GM23338 (cell line): Measurements from ENCODE around the gene RAB29. TPM values are rescaled to one million over a fixed set of nuclear protein-coding genes. Genes with fewer than 3 reads are reported as not detected.

ENCODE experiments used
- ATAC-seq: fragments of 200-7000 bp; cut with Tn5 transposase; 3 replicates; pipeline ENCODE4 v1.9.1; 2020
- DNase-seq: peaks from one replicate; pipeline ENCODE4 v3.0.0-alpha.2; 2015; ENCODE audit warnings: low spot score
- H2AFZ ChIP-seq: fragments of 200-600 bp; sonication (generic); 2 replicates; pipeline ENCODE4 v1.8.0; 2016; ENCODE audit warnings: antibody characterized with exemption, mild to moderate bottlenecking, moderate library complexity
- H3F3A ChIP-seq: fragments of 200-600 bp; sonication (generic); replicated peaks from 2 replicates; pipeline ENCODE4 v1.8.0; 2017; ENCODE audit warnings: antibody characterized with exemption, mixed run types, low read depth
- H3K27ac ChIP-seq: fragments of 200-600 bp; sonication (generic); 2 replicates; pipeline ENCODE4 v1.6.1; 2016; ENCODE audit warnings: low read depth
- H3K27me3 ChIP-seq: fragments of 200-600 bp; sonication (generic); 2 replicates; pipeline ENCODE4 v1.8.0; 2016; ENCODE audit warnings: mild to moderate bottlenecking, mixed run types, moderate library complexity; ENCODE audit not compliant: insufficient read depth
- H3K36me3 ChIP-seq: fragments of 200-600 bp; sonication (generic); 2 replicates; pipeline ENCODE4 v1.8.0; 2016; ENCODE audit warnings: mild to moderate bottlenecking; ENCODE audit not compliant: insufficient read depth
- H3K4me1 ChIP-seq: fragments of 200-600 bp; sonication (generic); 2 replicates; pipeline ENCODE4 v1.8.0; 2016; ENCODE audit warnings: mild to moderate bottlenecking, moderate library complexity; ENCODE audit not compliant: insufficient read depth
- H3K4me2 ChIP-seq: fragments of 200-600 bp; sonication (generic); 2 replicates; pipeline ENCODE4 v1.7.1; 2017; ENCODE audit warnings: mixed run types
- H3K4me3 ChIP-seq: fragments of 200-600 bp; sonication (generic); 2 replicates; pipeline ENCODE4 v1.6.1; 2016; ENCODE audit warnings: mixed run types
- H3K79me2 ChIP-seq: fragments of 200-600 bp; sonication (generic); replicated peaks from 2 replicates; pipeline ENCODE4 v1.8.0; 2017; ENCODE audit warnings: mild to moderate bottlenecking; ENCODE audit not compliant: insufficient read depth
- H3K9me2 ChIP-seq: fragments of 200-600 bp; sonication (generic); 2 replicates; pipeline ENCODE4 v1.8.0; 2017; ENCODE audit not compliant: insufficient read depth
- H4K20me1 ChIP-seq: fragments of 200-600 bp; sonication (generic); replicated peaks from 2 replicates; pipeline ENCODE4 v1.8.0; 2017; ENCODE audit warnings: mild to moderate bottlenecking; ENCODE audit not compliant: insufficient read depth
- H3K27ac Mint-ChIP-seq: 2 replicates; pipeline ENCODE4 v1.8.0; 2020; ENCODE audit warnings: inconsistent platforms, mild to moderate bottlenecking, moderate library complexity, mixed read lengths
- H3K27me3 Mint-ChIP-seq: 3 replicates; pipeline ENCODE4 v1.8.0; 2022; ENCODE audit warnings: low read depth, mild to moderate bottlenecking, moderate library complexity, mixed read lengths, inconsistent platforms; ENCODE audit not compliant: insufficient read depth, poor library complexity
- H3K36me3 Mint-ChIP-seq: 3 replicates; pipeline ENCODE4 v1.8.0; 2021; ENCODE audit warnings: low read depth, mild to moderate bottlenecking, inconsistent platforms, moderate library complexity, mixed read lengths
- H3K4me1 Mint-ChIP-seq: 3 replicates; pipeline ENCODE4 v1.8.0; 2020; ENCODE audit warnings: mild to moderate bottlenecking, inconsistent platforms, mixed read lengths
- H3K4me3 Mint-ChIP-seq: 3 replicates; pipeline ENCODE4 v1.8.0; 2021; ENCODE audit warnings: moderate library complexity, mild to moderate bottlenecking, inconsistent platforms, mixed read lengths
- H3K9me3 Mint-ChIP-seq: 3 replicates; pipeline ENCODE4 v1.8.0; 2020; ENCODE audit warnings: moderate library complexity, mild to moderate bottlenecking, inconsistent platforms, mixed read lengths
- CREB1 ChIP-seq: fragments of 250-450 bp; sonication (Bioruptor Pico); IDR thresholded peaks from 2 replicates; pipeline ENCODE4 v1.5.0; 2020; ENCODE audit warnings: low read depth, mild to moderate bottlenecking, moderate library complexity
- EZH2 ChIP-seq: fragments of 200-600 bp; sonication (generic); IDR thresholded peaks from one replicate; pipeline ENCODE4 v1.8.0; 2017; ENCODE audit warnings: antibody characterized with exemption, mild to moderate bottlenecking, low read depth; ENCODE audit not compliant: unreplicated experiment
- EZH2phosphoT487 ChIP-seq: fragments of 200-600 bp; sonication (generic); IDR thresholded peaks from one replicate; pipeline ENCODE4 v1.8.1; 2018; ENCODE audit warnings: antibody characterized with exemption; ENCODE audit not compliant: unreplicated experiment
- JUNB ChIP-seq: IDR thresholded peaks from one replicate; pipeline ENCODE4 v1.6.1; 2016; ENCODE audit warnings: antibody characterized with exemption; ENCODE audit not compliant: unreplicated experiment
- NANOG ChIP-seq: IDR thresholded peaks from 2 replicates; pipeline ENCODE4 v1.6.1; 2016; ENCODE audit warnings: antibody characterized with exemption, borderline replicate concordance
- POLR2AphosphoS5 ChIP-seq: IDR thresholded peaks from 2 replicates; pipeline ENCODE4 v1.6.1; 2016; ENCODE audit warnings: antibody characterized with exemption, low read depth
- STAT1 ChIP-seq: IDR thresholded peaks from one replicate; pipeline ENCODE4 v1.6.1; 2016; ENCODE audit warnings: antibody characterized with exemption; ENCODE audit not compliant: unreplicated experiment
- ZNF114 ChIP-seq: fragments of 250-450 bp; sonication (Bioruptor Pico); IDR thresholded peaks from 2 replicates; pipeline ENCODE4 v1.5.0; 2020; ENCODE audit warnings: mild to moderate bottlenecking, moderate library complexity
- ZNF331 ChIP-seq: fragments of 250-450 bp; sonication (Bioruptor Pico); IDR thresholded peaks from 2 replicates; pipeline ENCODE4 v1.5.0; 2020; ENCODE audit warnings: low read depth, mild to moderate bottlenecking, moderate library complexity
- polyA plus RNA-seq: library from polyadenylated mRNA; unstranded; fragments of >200 nt; fragmentation: Nextera tagmentation; extraction: Ambion mirVana; gene quantifications from 2 replicates; pipeline ENCODE4 v1.2.1, GENCODE V29; 2016
- total RNA-seq: library from RNA; depleted of rRNA; stranded (reverse); fragments of >200 nt; shearing (Covaris generic); gene quantifications from 2 replicates; pipeline ENCODE4 v1.2.3, GENCODE V29; 2014
- TF ChIP-seq, protein P1 (sequence below), 2 experiments: fragments of 200-600 bp in 1 of 2; sonication (generic) in 1 of 2; conservative IDR thresholded peaks; 2 replicates each; pipeline versions ENCODE4 v1.5.1 to v1.6.1; 2016 to 2017; ENCODE audit warnings: antibody characterized with exemption in 2 of 2, low read depth in 2 of 2, mild to moderate bottlenecking in 2 of 2, moderate library complexity in 1 of 2
- TF ChIP-seq, protein P2 (sequence below): IDR thresholded peaks from one replicate; pipeline ENCODE4 v1.6.1; 2018; ENCODE audit warnings: antibody characterized with exemption; ENCODE audit not compliant: unreplicated experiment

Gene RAB29
- total and polyA plus RNA-seq, 2 experiments from 2014 or later, result 7.1 to 9.1 TPM

DNA sequence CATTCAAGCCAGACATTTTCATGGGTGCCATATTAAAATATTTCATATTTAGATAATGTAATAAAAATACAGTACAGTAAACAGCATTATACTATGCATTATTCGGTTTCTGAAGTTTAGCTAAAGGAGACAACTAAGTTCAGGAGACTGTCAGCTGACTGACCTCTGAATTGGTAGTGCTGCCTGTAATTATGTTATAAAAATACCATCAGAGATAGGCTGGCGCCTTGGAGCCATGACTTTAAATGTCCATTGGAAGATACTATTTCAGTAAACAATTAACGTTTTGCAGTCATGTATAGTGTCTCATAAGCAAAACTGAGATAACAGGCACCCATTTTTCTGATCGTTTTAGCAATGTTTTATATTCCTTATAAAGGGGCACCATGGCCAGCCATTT, 11.3 kb upstream of the RAB29 start:
- no peaks in the 10 kb centered on the region for H3K9me2 ChIP-seq
- no peaks in the 10 kb centered on the region for H3K4me1 ChIP-seq
- 0 out of 2 replicates have a peak, but pooled peaks cover 3% of the 10 kb centered on the region for H3F3A ChIP-seq
- no peaks in the 10 kb centered on the region for H4K20me1 ChIP-seq
- Mint-ChIP-seq H3K27me3 (peaks cover 1% of the 10 kb centered on the region), H3K36me3 (peaks cover 13% of the 10 kb centered on the region), H3K27ac (no peak overlapping the region), H3K9me3 (no peaks in the 10 kb centered on the region), H3K4me1 (no peaks in the 10 kb centered on the region; the same call in 2 of the 3 replicates), H3K4me3 (no peak overlapping the region)
- H3K4me2 ChIP-seq, result no peak overlapping the region
- H3K36me3 ChIP-seq, result no peaks in the 10 kb centered on the region; the same call in 1 of the 2 replicates
- H3K27me3 ChIP-seq, result no peaks in the 10 kb centered on the region
- H3K4me3 ChIP-seq, result no peak overlapping the region
- TF ChIP-seq POLR2AphosphoS5 (no peak), EZH2phosphoT487 (no peak), NANOG (no peak), ZNF331 (CRISPR knock-in tag) (no peak), STAT1 (no peak), JUNB (no peak)
- TF ChIP-seq, protein P1, sequence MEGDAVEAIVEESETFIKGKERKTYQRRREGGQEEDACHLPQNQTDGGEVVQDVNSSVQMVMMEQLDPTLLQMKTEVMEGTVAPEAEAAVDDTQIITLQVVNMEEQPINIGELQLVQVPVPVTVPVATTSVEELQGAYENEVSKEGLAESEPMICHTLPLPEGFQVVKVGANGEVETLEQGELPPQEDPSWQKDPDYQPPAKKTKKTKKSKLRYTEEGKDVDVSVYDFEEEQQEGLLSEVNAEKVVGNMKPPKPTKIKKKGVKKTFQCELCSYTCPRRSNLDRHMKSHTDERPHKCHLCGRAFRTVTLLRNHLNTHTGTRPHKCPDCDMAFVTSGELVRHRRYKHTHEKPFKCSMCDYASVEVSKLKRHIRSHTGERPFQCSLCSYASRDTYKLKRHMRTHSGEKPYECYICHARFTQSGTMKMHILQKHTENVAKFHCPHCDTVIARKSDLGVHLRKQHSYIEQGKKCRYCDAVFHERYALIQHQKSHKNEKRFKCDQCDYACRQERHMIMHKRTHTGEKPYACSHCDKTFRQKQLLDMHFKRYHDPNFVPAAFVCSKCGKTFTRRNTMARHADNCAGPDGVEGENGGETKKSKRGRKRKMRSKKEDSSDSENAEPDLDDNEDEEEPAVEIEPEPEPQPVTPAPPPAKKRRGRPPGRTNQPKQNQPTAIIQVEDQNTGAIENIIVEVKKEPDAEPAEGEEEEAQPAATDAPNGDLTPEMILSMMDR (conservative IDR thresholded peaks at IDR 0.05; ENCODE audit: low read depth in 2 of 2), result no peak
- TF ChIP-seq, protein P2, sequence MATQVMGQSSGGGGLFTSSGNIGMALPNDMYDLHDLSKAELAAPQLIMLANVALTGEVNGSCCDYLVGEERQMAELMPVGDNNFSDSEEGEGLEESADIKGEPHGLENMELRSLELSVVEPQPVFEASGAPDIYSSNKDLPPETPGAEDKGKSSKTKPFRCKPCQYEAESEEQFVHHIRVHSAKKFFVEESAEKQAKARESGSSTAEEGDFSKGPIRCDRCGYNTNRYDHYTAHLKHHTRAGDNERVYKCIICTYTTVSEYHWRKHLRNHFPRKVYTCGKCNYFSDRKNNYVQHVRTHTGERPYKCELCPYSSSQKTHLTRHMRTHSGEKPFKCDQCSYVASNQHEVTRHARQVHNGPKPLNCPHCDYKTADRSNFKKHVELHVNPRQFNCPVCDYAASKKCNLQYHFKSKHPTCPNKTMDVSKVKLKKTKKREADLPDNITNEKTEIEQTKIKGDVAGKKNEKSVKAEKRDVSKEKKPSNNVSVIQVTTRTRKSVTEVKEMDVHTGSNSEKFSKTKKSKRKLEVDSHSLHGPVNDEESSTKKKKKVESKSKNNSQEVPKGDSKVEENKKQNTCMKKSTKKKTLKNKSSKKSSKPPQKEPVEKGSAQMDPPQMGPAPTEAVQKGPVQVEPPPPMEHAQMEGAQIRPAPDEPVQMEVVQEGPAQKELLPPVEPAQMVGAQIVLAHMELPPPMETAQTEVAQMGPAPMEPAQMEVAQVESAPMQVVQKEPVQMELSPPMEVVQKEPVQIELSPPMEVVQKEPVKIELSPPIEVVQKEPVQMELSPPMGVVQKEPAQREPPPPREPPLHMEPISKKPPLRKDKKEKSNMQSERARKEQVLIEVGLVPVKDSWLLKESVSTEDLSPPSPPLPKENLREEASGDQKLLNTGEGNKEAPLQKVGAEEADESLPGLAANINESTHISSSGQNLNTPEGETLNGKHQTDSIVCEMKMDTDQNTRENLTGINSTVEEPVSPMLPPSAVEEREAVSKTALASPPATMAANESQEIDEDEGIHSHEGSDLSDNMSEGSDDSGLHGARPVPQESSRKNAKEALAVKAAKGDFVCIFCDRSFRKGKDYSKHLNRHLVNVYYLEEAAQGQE, result no peak
- no peak overlapping the region for H2AFZ ChIP-seq
- ATAC-seq (no peak), DNase-seq (no peak)
- no peak overlapping the region for H3K27ac ChIP-seq
- no peaks in the 10 kb centered on the region for H3K79me2 ChIP-seq

- DNase-seq (no peak), ATAC-seq (no peak)
- no peaks in the 10 kb centered on the region for H3K79me2 ChIP-seq
- no peaks in the 10 kb centered on the region for H3K36me3 ChIP-seq
- H3K9me2 ChIP-seq, result no peaks in the 10 kb centered on the region
- H3K4me3 ChIP-seq, result no peak overlapping the region
- H4K20me1 ChIP-seq, result no peaks in the 10 kb centered on the region
- Mint-ChIP-seq H3K27ac (no peak overlapping the region), H3K27me3 (peaks cover 1% of the 10 kb centered on the region), H3K9me3 (no peaks in the 10 kb centered on the region), H3K4me1 (no peaks in the 10 kb centered on the region; the same call in 2 of the 3 replicates), H3K4me3 (no peak overlapping the region), H3K36me3 (peaks cover 8% of the 10 kb centered on the region)
- H3K4me2 ChIP-seq, result no peak overlapping the region
- H3K27ac ChIP-seq, result no peak overlapping the region
- H2AFZ ChIP-seq, result no peak overlapping the region
- H3K4me1 ChIP-seq, result no peaks in the 10 kb centered on the region
- H3K27me3 ChIP-seq, result no peaks in the 10 kb centered on the region
- 0 out of 2 replicates have a peak, but pooled peaks cover 3% of the 10 kb centered on the region for H3F3A ChIP-seq
- TF ChIP-seq JUNB (no peak), ZNF114 (CRISPR knock-in tag) (no peak), EZH2 (no peak), EZH2phosphoT487 (no peak), CREB1 (no peak), ZNF331 (CRISPR knock-in tag) (no peak), STAT1 (no peak)
- TF ChIP-seq, protein P2, result no peak
- TF ChIP-seq, protein P1 (conservative IDR thresholded peaks at IDR 0.05; ENCODE audit: low read depth in 2 of 2), result no peak
Observed at GRCh38 chr1:205785446-205785845, 10.2 kb upstream of the RAB29 start.
